Measurements from ENCODE around the gene BRD3OS. TPM values are rescaled to one million over a fixed set of nuclear protein-coding genes. Genes with fewer than 3 reads are reported as not detected.

The BRD3OS gene
- total RNA-seq, 1 experiment from 2014 or later = 20.1 TPM

DNA sequence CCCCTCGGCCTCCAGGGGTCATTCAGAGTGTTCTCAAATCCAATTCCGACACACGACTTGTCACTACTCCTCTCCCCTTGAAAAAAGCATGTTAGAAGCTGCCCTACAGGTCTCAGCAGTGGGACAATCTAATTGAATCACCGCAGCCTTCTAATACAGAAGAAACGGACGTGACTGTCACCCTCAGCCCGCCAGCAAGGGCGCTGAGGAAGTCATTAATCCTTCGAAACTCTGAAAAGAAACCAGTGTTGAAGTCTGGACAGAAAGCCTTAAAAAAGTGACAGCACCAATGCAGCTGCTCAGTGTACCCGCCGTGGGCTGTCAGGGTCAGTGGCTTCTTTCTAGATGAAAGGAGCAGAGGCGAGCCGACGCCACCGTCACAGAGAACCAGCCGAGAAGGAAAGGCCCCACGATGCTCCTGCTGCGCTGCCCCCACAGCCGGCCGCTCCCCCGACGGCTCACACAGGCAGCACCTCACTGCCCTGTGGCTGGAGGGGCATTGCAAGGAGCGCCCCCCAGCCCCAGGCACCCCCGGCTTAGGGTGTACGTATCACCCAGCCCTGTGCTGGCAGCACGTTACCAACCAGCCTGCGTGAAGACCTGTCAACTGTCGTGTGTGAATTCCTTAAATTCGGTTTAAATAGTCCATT is 5.7 kb downstream of the BRD3OS start:
- no peak overlapping the region for H3K4me3 ChIP-seq
- H3K9me3 ChIP-seq (replicated peaks) = no peaks in the 10 kb centered on the region
- no peak overlapping the region for H3K27ac ChIP-seq
- no peaks in the 10 kb centered on the region; the same call in 1 of the 2 replicates for H3K4me1 ChIP-seq
- H3K27me3 ChIP-seq = no peaks in the 10 kb centered on the region
- peak in 1 of 2 experiments; percentile 3 for DNase-seq
- peaks cover 60% of the 10 kb centered on the region for H3K36me3 ChIP-seq

DNA sequence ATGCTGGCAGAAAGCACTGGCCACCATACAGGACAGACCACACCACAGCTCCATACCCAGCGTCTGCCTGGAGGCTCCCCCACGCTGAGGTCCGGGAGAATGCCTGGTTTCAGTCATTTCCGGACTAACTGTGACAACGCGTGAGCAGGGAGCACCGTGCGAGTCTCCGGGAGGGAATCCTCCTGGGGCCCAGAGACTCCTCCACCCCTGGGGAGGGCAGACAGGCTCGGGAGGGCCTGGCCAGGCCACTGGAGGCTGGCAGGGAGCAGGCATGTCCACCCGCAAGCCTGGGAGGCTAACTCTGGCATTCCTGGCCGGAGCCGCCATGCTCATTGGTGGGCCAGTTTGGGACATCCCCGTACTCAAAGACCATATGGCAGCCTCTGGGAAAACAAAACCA is 6.5 kb downstream of the BRD3OS start:
- DNase-seq = no peak
- no peaks in the 10 kb centered on the region for H3K4me1 ChIP-seq
- no peak overlapping the region for H3K27ac ChIP-seq
- peaks cover 68% of the 10 kb centered on the region for H3K36me3 ChIP-seq
- H3K4me3 ChIP-seq = no peak overlapping the region
- no peaks in the 10 kb centered on the region for H3K27me3 ChIP-seq
- no peaks in the 10 kb centered on the region for H3K9me3 ChIP-seq (replicated peaks)

- Histone ChIP-seq H3K27me3 (no peaks in the 10 kb centered on the region), H3K27ac (no peak overlapping the region), H3K9me3 (replicated peaks) (0 out of 2 replicates have a peak, but pooled peaks cover under 1% of the 10 kb centered on the region), H3K4me1 (no peaks in the 10 kb centered on the region), H3K4me3 (no peak overlapping the region), H3K36me3 (peaks cover 77% of the 10 kb centered on the region)
- no peak for DNase-seq
Measured at GRCh38 chr9:134032456-134033222, 7.4 kb downstream of the BRD3OS start.

DNA sequence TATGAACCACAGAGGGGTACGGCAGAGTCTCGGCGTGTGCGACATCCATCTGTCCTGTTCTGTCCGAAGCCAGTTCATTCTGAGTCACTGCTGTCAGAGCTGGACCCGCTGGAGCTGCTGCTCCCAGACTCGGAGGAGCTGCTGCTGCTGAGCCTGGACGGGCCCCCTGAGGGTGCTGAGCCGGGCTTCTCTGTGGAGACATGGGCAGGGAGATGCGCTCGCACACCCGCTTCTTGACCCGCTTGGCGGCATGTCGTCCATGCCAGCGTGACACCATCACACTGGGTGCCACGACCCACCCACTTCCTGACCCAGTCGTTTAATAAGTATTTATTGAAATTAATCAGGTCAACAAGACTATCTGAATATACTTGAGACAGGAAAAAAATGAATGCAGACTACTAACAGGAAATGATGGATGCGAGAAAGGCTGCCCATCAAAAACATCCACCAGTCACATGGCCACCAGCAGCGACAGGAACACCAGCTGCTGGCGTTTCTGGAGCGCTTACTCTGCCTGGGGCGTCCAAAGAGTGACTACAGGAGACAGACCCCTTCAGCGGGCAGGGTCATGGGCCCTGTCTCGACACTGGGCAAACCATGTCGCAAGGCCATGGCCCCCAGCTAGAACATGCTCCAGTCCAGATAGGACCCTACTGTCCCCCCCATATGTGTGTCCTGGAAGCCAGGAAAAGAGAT is 8.4 kb downstream of the BRD3OS start:
- Histone ChIP-seq H3K4me3 (no peak overlapping the region), H3K27me3 (no peaks in the 10 kb centered on the region), H3K9me3 (replicated peaks) (0 out of 2 replicates have a peak, but pooled peaks cover 3% of the 10 kb centered on the region), H3K36me3 (peaks cover 87% of the 10 kb centered on the region), H3K4me1 (no peaks in the 10 kb centered on the region), H3K27ac (no peak overlapping the region)
- DNase-seq = no peak

DNA sequence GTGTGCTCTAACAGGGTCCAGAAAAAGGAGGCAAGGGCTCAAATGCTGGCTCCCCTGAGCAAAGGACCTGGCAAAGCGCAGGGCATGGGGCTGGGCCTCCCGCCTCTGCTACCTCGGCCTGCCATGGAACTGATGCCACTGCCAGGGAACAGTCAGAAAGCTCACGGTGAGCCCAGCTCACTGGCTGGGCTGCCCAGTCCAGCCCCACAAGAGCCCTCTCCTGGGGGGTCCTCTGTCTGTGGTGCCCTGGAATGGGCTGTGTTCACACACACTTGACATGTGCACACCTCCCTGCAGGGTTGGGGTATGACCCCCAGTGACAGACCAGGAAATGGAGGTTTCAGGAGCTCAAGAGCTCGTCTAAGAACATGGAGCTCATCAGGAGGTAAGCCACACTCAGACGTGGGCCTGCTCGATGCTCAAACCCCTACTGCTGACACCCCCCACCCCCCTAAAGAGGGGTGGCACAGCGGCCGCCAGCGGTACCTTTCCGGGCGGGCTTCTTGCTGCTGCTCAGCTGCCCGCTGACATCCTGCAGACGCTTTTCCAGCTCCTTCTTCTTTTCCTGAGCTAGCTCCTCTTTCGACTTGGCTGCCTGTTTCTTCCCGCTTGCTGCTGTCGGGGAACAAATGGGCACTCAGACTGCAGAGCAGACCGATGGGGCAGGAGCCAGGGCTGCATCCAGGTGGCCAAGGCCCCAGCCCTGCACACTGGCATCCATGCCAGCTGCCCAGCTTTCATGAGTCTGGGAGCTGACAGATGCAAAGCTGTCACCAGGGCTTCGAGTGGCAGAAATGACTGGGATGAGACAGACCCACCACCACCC is 9.1 kb downstream of the BRD3OS start:
- H3K36me3 ChIP-seq = peaks cover 89% of the 10 kb centered on the region
- DNase-seq = no peak
- no peaks in the 10 kb centered on the region for H3K27me3 ChIP-seq
- no peak overlapping the region for H3K27ac ChIP-seq
- H3K4me3 ChIP-seq = no peak overlapping the region
- 0 out of 2 replicates have a peak, but pooled peaks cover 3% of the 10 kb centered on the region for H3K9me3 ChIP-seq (replicated peaks)
- no peaks in the 10 kb centered on the region for H3K4me1 ChIP-seq

- DNase-seq = no peak
- Histone ChIP-seq H3K9me3 (replicated peaks) (0 out of 2 replicates have a peak, but pooled peaks cover 3% of the 10 kb centered on the region), H3K27me3 (no peaks in the 10 kb centered on the region), H3K36me3 (peaks cover 92% of the 10 kb centered on the region), H3K4me1 (peaks cover 2% of the 10 kb centered on the region; the same call in 1 of the 2 replicates), H3K27ac (no peak overlapping the region), H3K4me3 (no peak overlapping the region)
Measured at GRCh38 chr9:134035041-134036039, 10.1 kb downstream of the BRD3OS start.

DNA sequence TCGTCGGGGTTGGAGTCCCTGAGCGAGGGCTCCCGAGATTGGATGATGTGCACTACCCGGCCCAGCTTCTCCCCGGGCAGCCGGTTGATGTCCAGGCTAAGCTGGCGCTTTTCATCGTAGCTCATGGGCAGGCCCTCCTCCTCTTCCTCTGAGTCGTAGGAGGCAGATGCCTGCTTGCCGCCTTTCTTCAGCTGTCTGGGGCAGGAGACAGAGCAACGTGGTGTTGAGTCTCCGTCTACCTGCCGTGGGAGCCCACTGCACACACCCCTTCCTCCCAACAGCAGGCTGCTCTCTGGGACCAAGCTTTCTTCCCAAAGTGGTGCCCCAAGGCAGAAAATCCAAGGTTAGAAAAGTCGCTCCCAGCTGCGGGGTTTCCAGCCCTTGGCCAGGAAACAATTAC is 10.8 kb downstream of the BRD3OS start:
- DNase-seq = no peak
- H3K9me3 ChIP-seq (replicated peaks) = 0 out of 2 replicates have a peak, but pooled peaks cover 3% of the 10 kb centered on the region

GRCh38 chr9:134037641-134038040 is 12.4 kb downstream of the BRD3OS start:
- H3K27me3 ChIP-seq = no peaks in the 10 kb centered on the region
- H3K4me1 ChIP-seq = peaks cover 17% of the 10 kb centered on the region
- H3K4me3 ChIP-seq = no peak overlapping the region
- H3K9me3 ChIP-seq (replicated peaks) = peaks cover 3% of the 10 kb centered on the region; the same call in 1 of the 2 replicates
- H3K27ac ChIP-seq = no peak overlapping the region
- peaks cover 84% of the 10 kb centered on the region for H3K36me3 ChIP-seq
- no peak for DNase-seq

More for the DNA sequence above, 10.8 kb downstream of the BRD3OS start:
- Histone ChIP-seq H3K36me3 (peaks cover 92% of the 10 kb centered on the region), H3K4me3 (no peak overlapping the region), H3K27me3 (no peaks in the 10 kb centered on the region), H3K4me1 (peaks cover 10% of the 10 kb centered on the region), H3K27ac (no peak overlapping the region)

GRCh38 chr9:134039386-134040175 is 14.3 kb downstream of the BRD3OS start:
- Histone ChIP-seq H3K4me3 (no peak overlapping the region), H3K4me1 (peaks cover 17% of the 10 kb centered on the region), H3K27me3 (no peaks in the 10 kb centered on the region), H3K9me3 (replicated peaks) (peaks cover 3% of the 10 kb centered on the region; the same call in 1 of the 2 replicates), H3K27ac (no peak overlapping the region), H3K36me3 (peaks cover 89% of the 10 kb centered on the region)
- DNase-seq = no peak

DNA sequence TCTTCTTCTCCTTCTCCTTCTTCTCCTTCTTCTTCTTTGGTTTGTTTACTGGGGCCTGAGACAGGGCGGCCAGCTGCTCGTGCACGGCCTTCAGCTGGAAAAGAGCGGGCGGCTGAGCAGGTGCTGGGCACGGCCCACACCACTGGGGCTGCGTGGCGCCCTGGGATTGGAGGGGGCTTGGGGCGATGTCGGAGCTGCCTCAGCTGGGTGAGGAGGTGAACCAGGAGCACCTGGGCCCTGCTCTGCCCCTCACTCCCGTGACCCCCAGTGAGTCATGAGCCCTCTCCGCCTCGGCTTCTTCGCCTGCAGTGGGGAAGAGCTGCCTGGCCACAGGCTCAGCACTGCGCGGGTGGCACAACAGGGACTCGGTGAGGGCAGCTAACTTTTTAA is 14.9 kb downstream of the BRD3OS start:
- peaks cover 3% of the 10 kb centered on the region; the same call in 1 of the 2 replicates for H3K9me3 ChIP-seq (replicated peaks)
- H3K36me3 ChIP-seq = peaks cover 89% of the 10 kb centered on the region
- H3K27ac ChIP-seq = no peak overlapping the region

DNA sequence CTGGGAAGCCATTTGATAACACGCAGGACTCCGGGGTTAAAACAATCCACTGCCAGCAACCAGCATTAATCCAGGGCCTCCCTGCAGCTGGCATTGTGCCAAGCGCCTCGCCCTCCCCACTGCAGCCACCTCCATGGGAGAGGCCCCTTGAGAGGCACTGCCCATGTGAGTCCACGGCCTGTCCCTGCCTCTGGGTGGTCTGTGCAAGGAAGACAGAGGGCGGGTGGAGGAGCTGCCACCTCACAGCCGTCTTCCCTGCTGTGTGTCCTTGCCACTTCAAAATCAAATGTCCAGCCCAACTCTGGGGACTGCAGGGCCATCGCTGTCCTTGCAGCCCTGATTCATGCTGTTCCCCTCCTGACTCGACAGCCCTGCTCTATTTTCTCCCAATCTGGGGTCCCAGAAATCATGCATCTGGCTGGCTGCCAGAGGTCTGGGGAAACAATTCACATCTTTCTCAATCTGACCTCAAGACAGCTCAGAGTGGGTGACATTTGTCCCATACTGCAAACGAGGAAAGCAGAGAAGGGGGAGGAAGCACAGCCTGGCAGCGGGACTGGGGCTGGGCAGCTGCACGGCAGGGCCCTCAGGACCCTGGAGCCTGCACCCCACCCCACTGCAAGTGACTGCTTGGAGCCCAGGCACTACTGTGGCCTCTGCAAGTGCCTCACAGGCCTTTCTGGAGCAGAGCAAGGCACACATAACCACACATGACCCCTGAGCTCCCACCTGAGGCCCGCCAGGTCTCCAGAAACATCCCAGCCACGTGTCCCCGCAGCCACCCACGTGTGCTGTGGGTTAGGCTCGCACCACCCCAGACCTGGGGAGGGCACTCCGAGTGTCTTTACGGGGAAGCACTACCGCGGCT is 15.7 kb downstream of the BRD3OS start:
- H3K36me3 ChIP-seq = peaks cover 89% of the 10 kb centered on the region
- H3K27me3 ChIP-seq = no peaks in the 10 kb centered on the region
- peak; percentile 76 to 78 for DNase-seq
- H3K9me3 ChIP-seq (replicated peaks) = peaks cover 3% of the 10 kb centered on the region; the same call in 1 of the 2 replicates
- H3K27ac ChIP-seq = no peak overlapping the region
- H3K4me1 ChIP-seq = peaks cover 17% of the 10 kb centered on the region
- no peak overlapping the region for H3K4me3 ChIP-seq

More for the DNA sequence above, 14.9 kb downstream of the BRD3OS start:
- Histone ChIP-seq H3K4me3 (no peak overlapping the region), H3K27me3 (no peaks in the 10 kb centered on the region), H3K4me1 (peaks cover 17% of the 10 kb centered on the region)
- no peak for DNase-seq

GRCh38 chr9:134041649-134041962 is 16.3 kb downstream of the BRD3OS start:
- Histone ChIP-seq H3K4me3 (no peak overlapping the region), H3K4me1 (peaks cover 17% of the 10 kb centered on the region), H3K27ac (no peak overlapping the region), H3K27me3 (no peaks in the 10 kb centered on the region), H3K9me3 (replicated peaks) (peaks cover 3% of the 10 kb centered on the region; the same call in 1 of the 2 replicates), H3K36me3 (peaks cover 89% of the 10 kb centered on the region)
- DNase-seq = no peak
